IMR-90 (cell line): ENCODE results near the gene NPTX2. TPM values are rescaled to one million over a fixed set of nuclear protein-coding genes. Genes with fewer than 3 reads are reported as not detected.

ENCODE experiments used
- ATAC-seq: fragments of 200-7000 bp; cut with Tn5 transposase; 2 replicates; pipeline ENCODE4 v1.9.1; 2020; ENCODE audit warnings: low read depth, mild to moderate bottlenecking, moderate library complexity
- BruUV-seq: library from RNA; stranded (reverse); fragments of 400-500 nt; replicated peaks from 2 replicates; lab custom pipeline; 2021; lab: Mats Ljungman, UMichigan
- CTCF ChIA-PET: fragments of 300-600 bp; formaldehyde crosslinking; extraction: SDS; loops from one replicate; lab custom pipeline; 2021; ENCODE audit warnings: antibody characterized with exemption; lab: Yijun Ruan, JAX
- POLR2A ChIA-PET: fragments of 300-600 bp; sonication (Branson Sonifier 250); formaldehyde crosslinking; loops from one replicate; lab custom pipeline; 2022; ENCODE audit warnings: antibody characterized with exemption; ENCODE audit not compliant: unreplicated experiment; lab: Charles Lee
- DNase-seq: peaks from one replicate; pipeline ENCODE4 v3.0.0; 2013
- H2AFZ ChIP-seq: replicated peaks from 2 replicates; pipeline ENCODE3; 2013; ENCODE audit warnings: low read length, mild to moderate bottlenecking; ENCODE audit not compliant: poor library complexity
- H2AK5ac ChIP-seq: 2 replicates; pipeline ENCODE4 v1.6.1; 2013; ENCODE audit warnings: low read depth, low read length, inconsistent platforms
- H2AK9ac ChIP-seq: replicated peaks from 2 replicates; pipeline ENCODE3; 2013; ENCODE audit warnings: mild to moderate bottlenecking, low read depth, low read length, moderate library complexity; ENCODE audit not compliant: poor library complexity
- H2BK120ac ChIP-seq: 2 replicates; pipeline ENCODE4 v1.6.1; 2013; ENCODE audit warnings: low read depth, low read length, inconsistent platforms
- H2BK15ac ChIP-seq: 3 replicates; pipeline ENCODE4 v1.6.1; 2013; ENCODE audit warnings: low read depth, low read length, inconsistent platforms
- H2BK20ac ChIP-seq: 2 replicates; pipeline ENCODE4 v1.6.1; 2013; ENCODE audit warnings: low read depth, mild to moderate bottlenecking, inconsistent platforms, low read length, moderate library complexity
- H2BK5ac ChIP-seq: 2 replicates; pipeline ENCODE4 v1.6.1; 2013; ENCODE audit warnings: mild to moderate bottlenecking, low read depth, low read length, inconsistent platforms; ENCODE audit not compliant: poor library complexity, severe bottlenecking
- H3K14ac ChIP-seq: replicated peaks from 2 replicates; pipeline ENCODE4 v1.6.1; 2013; ENCODE audit warnings: low read depth, low read length, inconsistent platforms
- H3K18ac ChIP-seq: 2 replicates; pipeline ENCODE4 v1.6.1; 2013; ENCODE audit warnings: low read depth, low read length, control low read depth
- H3K23ac ChIP-seq: 2 replicates; pipeline ENCODE4 v1.6.1; 2013; ENCODE audit warnings: low read depth, low read length, inconsistent platforms
- H3K27ac ChIP-seq: 2 replicates; pipeline ENCODE4 v1.5.1; 2013; ENCODE audit warnings: mild to moderate bottlenecking, control low read depth, low read length; ENCODE audit not compliant: insufficient read depth
- H3K27me3 ChIP-seq: 2 replicates; pipeline ENCODE4 v1.6.1; 2013; ENCODE audit warnings: low read length; ENCODE audit not compliant: control insufficient read depth, insufficient read depth
- H3K36me3 ChIP-seq: 2 replicates; pipeline ENCODE4 v1.6.1; 2013; ENCODE audit warnings: low read length, mixed read lengths; ENCODE audit not compliant: control insufficient read depth, insufficient read depth
- H3K4ac ChIP-seq: 2 replicates; pipeline ENCODE4 v1.6.1; 2013; ENCODE audit warnings: low read depth, low read length, inconsistent platforms
- H3K4me1 ChIP-seq: 2 replicates; pipeline ENCODE4 v1.6.1; 2013; ENCODE audit warnings: low read length, mixed read lengths; ENCODE audit not compliant: control insufficient read depth, insufficient read depth
- H3K4me2 ChIP-seq: 2 replicates; pipeline ENCODE4 v1.6.1; 2013; ENCODE audit warnings: low read depth, mild to moderate bottlenecking, control low read depth, low read length, moderate library complexity
- H3K4me3 ChIP-seq: 2 replicates; pipeline ENCODE4 v1.5.1; 2013; ENCODE audit warnings: low read depth, mild to moderate bottlenecking, control low read depth, low read length, moderate library complexity; ENCODE audit not compliant: insufficient read depth
- H3K56ac ChIP-seq: 2 replicates; pipeline ENCODE4 v1.6.1; 2013; ENCODE audit warnings: low read length, inconsistent platforms; ENCODE audit not compliant: insufficient read depth; ENCODE audit errors: extremely low read depth
- H3K79me1 ChIP-seq, 2 experiments: 2 replicates each; pipeline ENCODE4 v1.6.1; 2013; ENCODE audit warnings: low read length in 2 of 2, inconsistent platforms in 1 of 2, low read depth in 1 of 2
- H3K9ac ChIP-seq: 2 replicates; pipeline ENCODE4 v1.6.1; 2013; ENCODE audit warnings: low read depth, low read length, control low read depth
- H3K9me1 ChIP-seq: 2 replicates; pipeline ENCODE4 v1.6.1; 2013; ENCODE audit warnings: low read length, inconsistent platforms; ENCODE audit not compliant: insufficient read depth
- H3K9me3 ChIP-seq: 2 replicates; pipeline ENCODE4 v1.6.1; 2013; ENCODE audit warnings: low read length; ENCODE audit not compliant: control insufficient read depth, insufficient read depth
- H4K20me1 ChIP-seq: 2 replicates; pipeline ENCODE4 v1.6.1; 2013; ENCODE audit warnings: low read length, inconsistent platforms; ENCODE audit not compliant: insufficient read depth
- H4K5ac ChIP-seq: 2 replicates; pipeline ENCODE4 v1.6.1; 2013; ENCODE audit warnings: mild to moderate bottlenecking, low read depth, low read length, control low read depth
- H4K8ac ChIP-seq, 2 experiments: 2 replicates each; pipeline ENCODE4 v1.6.1; 2013; ENCODE audit warnings: low read depth in 2 of 2, low read length in 2 of 2, control low read depth in 1 of 2, inconsistent platforms in 1 of 2
- H4K91ac ChIP-seq: 2 replicates; pipeline ENCODE4 v1.6.1; 2013; ENCODE audit warnings: low read depth, low read length, inconsistent platforms; ENCODE audit not compliant: insufficient read depth
- BHLHE40 ChIP-seq: fragments of 150-350 bp; IDR thresholded peaks from 2 replicates; pipeline ENCODE4 v1.6.1; 2016; ENCODE audit warnings: mild to moderate bottlenecking, low read depth, low read length
- CHD1 ChIP-seq: IDR thresholded peaks from 2 replicates; pipeline ENCODE4 v1.6.1; 2012; ENCODE audit warnings: low read depth, low read length, improper control_type of control experiment
- MAFK ChIP-seq: IDR thresholded peaks from 2 replicates; pipeline ENCODE4 v1.6.1; 2012; ENCODE audit warnings: low read depth, low read length, improper control_type of control experiment
- MAZ ChIP-seq: IDR thresholded peaks from 2 replicates; pipeline ENCODE4 v1.6.1; 2012; ENCODE audit warnings: low read depth, mild to moderate bottlenecking, low read length, improper control_type of control experiment, moderate library complexity, borderline replicate concordance
- MXI1 ChIP-seq: IDR thresholded peaks from 2 replicates; pipeline ENCODE4 v1.6.1; 2012; ENCODE audit warnings: low read depth, mild to moderate bottlenecking, low read length, moderate library complexity, borderline replicate concordance
- SMC3 ChIP-seq: fragments of 150-350 bp; IDR thresholded peaks from 2 replicates; pipeline ENCODE4 v1.6.1; 2016; ENCODE audit warnings: low read depth, mild to moderate bottlenecking, antibody characterized with exemption, low read length, moderate library complexity
- WGBS, 2 experiments: methylation state at CpG; one replicate each; pipeline versions ENCODE4 v1.1.5 to v1.1.7; 2013; ENCODE audit warnings: missing lambda C conversion rate in 2 of 2; ENCODE audit not compliant: insufficient read length in 1 of 2; ENCODE audit errors: extremely low coverage in 2 of 2; 5-methylcytosine and 5-hydroxymethylcytosine counted together
- dilution Hi-C: fragments of 300-500 bp; cut with HindIII; formaldehyde crosslinking; loops from one replicate; pipeline ENCODE4 v1.14.3; 2018; ENCODE audit warnings: low sequenced_read_pairs; ENCODE audit not compliant: unreplicated experiment
- in situ Hi-C: fragments of 300-500 bp; cut with MboI; formaldehyde crosslinking; loops from 3 replicates; pipeline ENCODE4 v1.14.3; 2019; ENCODE audit warnings: low sequenced_read_pairs, inconsistent platforms, mixed read lengths
- intact Hi-C: fragments of 100-400 bp; cut with micrococcal nuclease; formaldehyde crosslinking; loops from 2 replicates; pipeline ENCODE4 v1.10.0; 2022
- polyA plus RNA-seq, 3 experiments: library from polyadenylated mRNA; depleted of rRNA; stranded (reverse); fragments of >200 nt; gene quantifications; 2 replicates each; pipeline ENCODE4 v1.2.3, GENCODE V29; 2012; ENCODE audit warnings: low replicate concordance in 1 of 3
- total RNA-seq: library from RNA; depleted of rRNA; stranded (reverse); fragments of >200 nt; gene quantifications from 2 replicates; pipeline ENCODE4 v1.2.3, GENCODE V29; 2012
- TF ChIP-seq, protein P1 (sequence below): fragments of 150-350 bp; IDR thresholded peaks from 2 replicates; pipeline ENCODE4 v1.6.1; 2017; ENCODE audit warnings: mild to moderate bottlenecking, antibody characterized with exemption, low read length, low read depth
- TF ChIP-seq, protein P2 (sequence below): conservative IDR thresholded peaks from 2 replicates; pipeline ENCODE4 v1.5.1; 2012; ENCODE audit warnings: mild to moderate bottlenecking, low read depth, low read length, improper control_type of control experiment

Gene NPTX2
- total and polyA plus RNA-seq, 2 of the 4 experiments (the other 2 are of a cell fraction), result under 0.01 to 0.03 TPM

DNA sequence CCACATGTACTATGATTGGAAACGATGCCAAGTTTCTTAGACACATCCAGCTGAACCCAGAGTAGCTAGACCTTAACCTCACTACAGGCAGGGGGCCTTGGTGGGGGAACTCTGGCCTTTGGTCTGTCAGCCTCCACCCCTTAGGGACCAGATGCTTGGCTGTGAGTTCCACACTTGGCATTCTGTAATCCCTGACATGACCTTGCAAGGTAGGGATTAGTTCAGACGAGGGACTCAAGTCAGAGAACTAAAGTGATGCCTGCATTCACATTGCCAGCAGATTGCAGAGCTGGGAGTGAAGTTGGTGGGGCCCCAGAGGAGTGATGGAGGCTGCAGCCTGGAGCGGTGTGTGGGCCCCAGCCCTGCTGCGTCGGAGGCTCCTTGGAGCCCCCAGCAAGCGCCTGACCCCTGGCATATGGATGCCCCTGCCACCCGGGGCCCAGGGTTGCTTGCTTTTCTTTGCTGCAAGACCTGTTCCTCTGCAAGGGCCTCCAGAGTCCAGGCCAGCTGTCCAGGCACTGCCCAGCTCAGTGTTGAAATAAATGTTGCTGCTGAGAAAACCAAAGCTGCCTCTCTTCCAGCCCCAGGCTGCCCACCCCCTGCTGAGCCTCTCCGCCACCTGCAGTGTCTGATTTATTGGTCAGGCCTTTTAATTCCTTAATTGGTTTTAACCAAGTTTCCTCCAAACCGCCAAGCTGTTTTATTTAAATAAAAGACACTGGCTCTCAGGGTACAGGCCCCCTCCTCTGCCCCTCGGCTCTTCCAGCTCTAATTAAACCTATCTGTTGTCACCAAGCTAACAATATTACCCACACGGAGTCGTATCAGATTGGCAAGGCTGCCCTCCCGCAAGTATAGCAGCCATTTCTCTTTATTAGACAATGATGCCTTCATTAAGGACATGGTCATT is 4.7 kb downstream of the NPTX2 start (continued):
- TF ChIP-seq MAFK, result no peak

DNA sequence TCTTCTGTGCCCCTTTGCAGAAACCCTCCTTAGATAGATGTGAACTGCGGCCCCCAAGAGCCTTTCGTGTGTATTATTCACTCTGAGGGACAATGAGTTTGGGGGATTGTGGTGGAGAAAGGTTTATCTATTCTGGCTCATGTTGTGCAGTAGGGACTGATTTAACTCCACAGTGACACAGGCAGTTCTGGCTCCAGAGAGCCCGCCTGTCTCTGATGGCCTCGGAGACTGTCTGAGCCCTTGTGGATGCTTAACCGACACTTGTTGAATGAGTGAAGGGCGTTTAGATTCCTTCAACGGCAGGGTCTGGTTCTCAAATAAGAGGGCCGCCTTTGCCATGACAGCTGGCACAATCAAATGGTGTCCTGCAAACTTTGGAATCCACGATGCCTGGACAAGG is 5.8 kb downstream of the NPTX2 start:
- intact Hi-C loops (no loop called here), dilution Hi-C loops (no loop called here), in situ Hi-C loops (no loop called here)
- Histone ChIP-seq H2BK120ac (no peak overlapping the region), H2AK9ac (no peak overlapping the region), H2BK20ac (no peak overlapping the region), H3K27ac (no peak overlapping the region), H2AK5ac (no peak overlapping the region), H3K36me3 (no peaks in the 10 kb centered on the region), H2AFZ (no peak overlapping the region), H4K5ac (no peak overlapping the region), H3K9me3 (peaks cover 18% of the 10 kb centered on the region), H3K27me3 (peaks cover 1% of the 10 kb centered on the region; the same call in 1 of the 2 replicates), H2BK15ac (no peak overlapping the region), H3K79me1 (no peaks in the 10 kb centered on the region), H3K4me1 (no peaks in the 10 kb centered on the region), H3K9me1 (no peaks in the 10 kb centered on the region), H3K4me3 (no peak overlapping the region), H3K4ac (no peak overlapping the region), H4K8ac (no peak overlapping the region), H4K91ac (no peak overlapping the region), H4K20me1 (no peaks in the 10 kb centered on the region), H3K23ac (no peak overlapping the region), H3K14ac (no peak overlapping the region), H3K9ac (no peak overlapping the region), H3K18ac (no peak overlapping the region), H3K4me2 (no peak overlapping the region), H2BK5ac (no peak overlapping the region), H3K56ac (no peak overlapping the region)
- ChIA-PET CTCF (no interaction called here), POLR2A (no interaction called here)
- no peak for TF ChIP-seq BHLHE40
- TF ChIP-seq, protein P1, sequence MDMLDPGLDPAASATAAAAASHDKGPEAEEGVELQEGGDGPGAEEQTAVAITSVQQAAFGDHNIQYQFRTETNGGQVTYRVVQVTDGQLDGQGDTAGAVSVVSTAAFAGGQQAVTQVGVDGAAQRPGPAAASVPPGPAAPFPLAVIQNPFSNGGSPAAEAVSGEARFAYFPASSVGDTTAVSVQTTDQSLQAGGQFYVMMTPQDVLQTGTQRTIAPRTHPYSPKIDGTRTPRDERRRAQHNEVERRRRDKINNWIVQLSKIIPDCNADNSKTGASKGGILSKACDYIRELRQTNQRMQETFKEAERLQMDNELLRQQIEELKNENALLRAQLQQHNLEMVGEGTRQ, result no peak
- no peak for TF ChIP-seq MAZ
- TF ChIP-seq, protein P2, sequence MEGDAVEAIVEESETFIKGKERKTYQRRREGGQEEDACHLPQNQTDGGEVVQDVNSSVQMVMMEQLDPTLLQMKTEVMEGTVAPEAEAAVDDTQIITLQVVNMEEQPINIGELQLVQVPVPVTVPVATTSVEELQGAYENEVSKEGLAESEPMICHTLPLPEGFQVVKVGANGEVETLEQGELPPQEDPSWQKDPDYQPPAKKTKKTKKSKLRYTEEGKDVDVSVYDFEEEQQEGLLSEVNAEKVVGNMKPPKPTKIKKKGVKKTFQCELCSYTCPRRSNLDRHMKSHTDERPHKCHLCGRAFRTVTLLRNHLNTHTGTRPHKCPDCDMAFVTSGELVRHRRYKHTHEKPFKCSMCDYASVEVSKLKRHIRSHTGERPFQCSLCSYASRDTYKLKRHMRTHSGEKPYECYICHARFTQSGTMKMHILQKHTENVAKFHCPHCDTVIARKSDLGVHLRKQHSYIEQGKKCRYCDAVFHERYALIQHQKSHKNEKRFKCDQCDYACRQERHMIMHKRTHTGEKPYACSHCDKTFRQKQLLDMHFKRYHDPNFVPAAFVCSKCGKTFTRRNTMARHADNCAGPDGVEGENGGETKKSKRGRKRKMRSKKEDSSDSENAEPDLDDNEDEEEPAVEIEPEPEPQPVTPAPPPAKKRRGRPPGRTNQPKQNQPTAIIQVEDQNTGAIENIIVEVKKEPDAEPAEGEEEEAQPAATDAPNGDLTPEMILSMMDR, result no peak
- TF ChIP-seq CHD1, result no peak
- TF ChIP-seq SMC3, result no peak
- no peak for TF ChIP-seq MXI1
- DNase-seq (no peak), ATAC-seq (no peak)
- WGBS, 2 experiments, result 75% methylated on average over 5 of the region's 9 CpGs; no CpG with 5 or more reads in 1 of the 2 experiments
- BruUV-seq, result no TSS peak
